Fibroblast of the conjunctiva (primary cell): Measurements from ENCODE around the gene NEU3.

ENCODE experiments used
- DNase-seq: peaks from one replicate; pipeline ENCODE4 v3.0.0-alpha.2; 2010; ENCODE audit warnings: low read depth

The NEU3 gene

DNA sequence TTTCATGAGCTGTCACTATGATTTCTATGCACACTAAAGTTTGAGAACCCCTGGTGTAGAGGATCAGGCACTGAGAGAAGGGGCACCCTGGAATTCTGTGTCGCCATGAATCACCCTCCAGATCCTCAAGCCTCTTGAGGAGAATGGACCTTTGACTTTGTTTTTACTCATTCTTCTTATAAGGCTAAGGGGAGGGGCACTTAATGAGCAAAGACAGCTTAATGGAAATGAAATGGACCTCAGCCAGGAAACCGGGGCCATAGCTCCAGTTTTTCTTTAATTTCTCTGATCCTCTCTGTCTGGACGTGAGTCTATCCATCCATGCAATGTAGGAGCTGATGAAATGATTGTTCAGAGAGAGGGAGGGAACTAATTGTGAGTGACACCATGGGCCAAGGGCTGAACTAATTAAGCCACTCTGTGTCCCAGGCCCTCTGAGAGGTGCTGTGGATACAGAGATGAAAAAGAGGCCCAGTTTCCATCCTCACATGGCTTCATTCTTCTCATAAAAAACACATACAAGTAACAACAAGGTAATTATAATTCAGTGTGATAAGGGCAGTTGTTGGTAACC lies 75.1 kb downstream of the NEU3 start:
- no peak for DNase-seq

DNA sequence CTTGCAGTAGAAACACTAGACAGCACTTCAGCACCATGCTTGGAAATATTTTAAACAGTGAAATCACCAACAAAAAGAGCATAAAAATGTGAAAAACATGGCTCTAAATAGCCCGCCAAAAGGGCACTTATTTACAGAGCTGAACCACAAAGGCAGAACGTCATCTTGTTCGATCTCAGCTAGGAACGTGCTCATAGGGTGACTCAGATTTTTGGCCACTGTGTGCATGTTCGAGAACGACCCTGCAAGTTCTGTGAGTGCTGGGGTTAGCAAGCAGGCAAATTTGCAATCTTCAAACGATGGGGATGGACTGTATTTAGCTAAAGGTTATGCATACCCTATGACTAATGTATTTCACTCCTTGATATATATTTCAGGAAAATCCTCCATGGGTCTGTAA lies 77.3 kb downstream of the NEU3 start:
- no peak for DNase-seq
